IgD-negative memory B cell (primary cell): ENCODE results near the gene ANXA6. TPM values are rescaled to one million over a fixed set of nuclear protein-coding genes. Genes with fewer than 3 reads are reported as not detected.
"Not testable (repeated sequence)": the region's sequence is repeated elsewhere in the genome, so short reads cannot be mapped to it uniquely, and the experiment has no call there.

ENCODE experiments used
- H3K27ac Mint-ChIP-seq, 3 donors: one replicate each; pipeline ENCODE4 v1.8.0; 2020 to 2022; ENCODE audit warnings: mild to moderate bottlenecking in 3 of 3, mixed read lengths in 3 of 3, moderate library complexity in 1 of 3
- H3K27me3 Mint-ChIP-seq: one replicate; pipeline ENCODE4 v1.8.0; 2021; ENCODE audit warnings: mixed read lengths
- H3K36me3 Mint-ChIP-seq: one replicate; pipeline ENCODE4 v1.8.0; 2020; ENCODE audit warnings: mild to moderate bottlenecking, mixed read lengths
- H3K4me1 Mint-ChIP-seq, 3 donors: one replicate each; pipeline ENCODE4 v1.8.0; 2020 to 2022; ENCODE audit warnings: mixed read lengths in 3 of 3, mild to moderate bottlenecking in 1 of 3
- H3K4me3 Mint-ChIP-seq, 4 donors: one replicate each; pipeline ENCODE4 v1.8.0; 2020 to 2022; ENCODE audit warnings: mild to moderate bottlenecking in 4 of 4, mixed read lengths in 4 of 4, moderate library complexity in 3 of 4
- H3K9me3 Mint-ChIP-seq, 3 donors: one replicate each; pipeline ENCODE4 v1.8.0; 2020 to 2021; ENCODE audit warnings: mixed read lengths in 3 of 3, mild to moderate bottlenecking in 1 of 3
- polyA plus RNA-seq: library from polyadenylated mRNA; unstranded; fragments of 300-500 nt; fragmentation: Illumina TruSeq; gene quantifications from one replicate; pipeline ENCODE4 v1.2.3, GENCODE V29; 2021

Gene ANXA6
- polyA plus RNA-seq, 1 donor from 2014 or later, result 298 TPM

DNA sequence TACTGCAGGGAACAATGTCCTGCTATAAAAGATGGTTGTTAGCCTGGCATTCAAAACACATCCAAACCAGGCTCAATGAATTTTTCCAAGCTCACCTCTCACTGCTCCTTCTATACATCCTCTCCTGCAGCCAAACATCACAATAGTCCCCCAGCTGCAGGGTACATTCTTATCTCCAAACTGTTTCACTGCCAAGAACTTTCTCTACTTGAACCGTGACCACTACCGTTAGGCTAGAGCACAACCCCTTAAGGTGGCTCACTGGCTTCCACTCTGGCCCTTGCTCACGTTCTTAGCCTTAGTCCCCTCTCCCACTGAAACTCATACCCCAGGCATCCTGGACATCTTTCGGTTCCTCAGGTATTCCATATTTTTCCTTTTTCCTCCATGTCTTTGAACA is 29.0 kb upstream of the ANXA6 start:
- Mint-ChIP-seq H3K36me3 (peaks cover 26% of the 10 kb centered on the region), H3K27ac (no peak overlapping the region), H3K4me1 (peaks cover 17 to 31% (median 27%) of the 10 kb centered on the region in 3 donors), H3K9me3 (peaks cover 0 to 16% (median 3%) of the 10 kb centered on the region in 3 donors), H3K4me3 (peak overlapping the region in 1 of 4 donors; percentile 13), H3K27me3 (no peaks in the 10 kb centered on the region)

DNA sequence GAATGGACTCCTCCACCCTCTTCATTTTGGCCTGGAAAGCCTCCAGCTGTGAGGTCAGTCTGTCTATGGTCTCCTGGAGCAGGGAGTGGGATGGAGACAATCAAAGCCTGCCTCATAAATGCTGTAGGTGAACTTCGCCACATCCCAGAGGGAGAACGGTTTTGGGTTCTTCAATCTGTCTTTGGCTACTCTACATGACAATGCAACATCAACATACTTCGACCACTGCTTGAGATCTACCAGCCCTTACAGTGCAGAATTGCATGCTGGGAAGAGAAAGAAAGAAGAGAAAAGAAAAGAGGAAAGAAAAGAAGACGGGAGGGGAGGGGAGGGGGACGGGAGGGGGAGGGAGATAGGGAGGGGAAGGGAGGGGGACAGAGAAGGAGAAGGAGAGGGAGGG is 28.5 kb upstream of the ANXA6 start:
- Mint-ChIP-seq H3K36me3 (peaks cover 27% of the 10 kb centered on the region), H3K9me3 (peaks cover 0 to 13% (median 3%) of the 10 kb centered on the region in 3 donors), H3K4me3 (no peak overlapping the region), H3K4me1 (peaks cover 13 to 26% (median 23%) of the 10 kb centered on the region in 3 donors), H3K27me3 (no peaks in the 10 kb centered on the region), H3K27ac (no peak overlapping the region)

- Mint-ChIP-seq H3K27ac (no peak overlapping the region), H3K36me3 (peaks cover 23% of the 10 kb centered on the region), H3K27me3 (no peaks in the 10 kb centered on the region), H3K4me3 (no peak overlapping the region), H3K4me1 (peaks cover 8 to 19% (median 16%) of the 10 kb centered on the region in 3 donors), H3K9me3 (peaks cover 0 to 6% (median 3%) of the 10 kb centered on the region in 3 donors)
Observed at GRCh38 chr5:151184316-151185042, 26.9 kb upstream of the ANXA6 start.

DNA sequence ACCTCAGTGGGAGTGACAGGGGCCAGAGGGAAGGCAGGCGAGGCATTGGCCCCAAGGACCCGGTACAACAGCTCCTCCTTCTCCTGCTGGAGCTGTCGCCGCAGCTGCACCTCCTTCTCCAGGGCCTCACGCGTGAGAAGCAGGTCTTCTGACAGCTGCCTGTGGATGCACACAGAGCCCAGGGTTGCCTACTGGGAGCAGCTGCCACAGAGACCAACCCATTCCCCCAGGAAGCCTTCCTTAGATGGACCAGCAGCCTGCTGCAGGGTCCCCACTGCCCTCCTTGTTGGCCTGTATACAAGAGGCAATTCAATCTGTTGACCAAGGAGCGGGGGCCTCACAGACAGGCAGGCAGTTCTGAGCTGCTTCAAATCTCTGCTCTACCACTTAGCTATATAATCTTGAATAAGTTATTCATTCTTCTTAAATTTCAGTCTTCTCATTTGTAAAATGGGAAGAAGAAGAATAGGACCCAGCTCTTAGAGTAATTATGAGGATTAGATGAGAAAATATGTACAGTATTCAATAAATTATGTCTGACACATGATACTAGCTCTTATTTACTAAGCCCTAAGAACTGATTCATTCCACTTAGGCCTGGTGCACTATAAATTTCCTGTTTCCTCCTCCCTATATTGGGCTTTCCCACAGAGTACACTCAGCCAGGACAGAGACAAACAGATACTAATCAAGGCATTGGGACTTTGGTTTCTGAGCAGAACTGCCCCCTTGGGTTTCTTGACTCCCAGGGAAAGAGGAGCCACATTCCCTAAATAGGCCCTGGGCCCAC is 26.1 kb upstream of the ANXA6 start:
- Mint-ChIP-seq H3K4me1 (peaks cover 8 to 21% (median 16%) of the 10 kb centered on the region in 3 donors), H3K9me3 (no peaks in the 10 kb centered on the region), H3K27me3 (no peaks in the 10 kb centered on the region), H3K4me3 (no peak overlapping the region), H3K36me3 (peaks cover 15% of the 10 kb centered on the region), H3K27ac (no peak overlapping the region)

DNA sequence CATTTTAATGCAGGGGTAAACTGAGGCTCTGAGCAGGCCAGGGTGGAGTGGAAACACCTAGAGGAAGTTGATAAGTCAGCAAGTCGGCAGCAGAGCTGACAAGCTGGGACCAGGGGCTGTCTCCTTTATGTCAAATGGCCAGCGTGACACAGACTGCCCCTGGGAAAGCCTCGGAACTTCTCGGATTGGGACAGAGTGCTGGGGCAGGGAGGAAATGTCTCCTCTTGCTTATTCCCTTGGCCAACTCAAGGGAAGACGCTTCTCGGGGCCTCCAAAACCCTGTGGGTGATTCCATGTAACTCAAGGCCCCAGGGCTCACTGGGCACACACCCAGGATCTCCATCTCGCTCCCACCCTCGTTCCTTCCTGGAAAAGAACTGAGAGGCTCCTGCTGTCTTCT is 25.4 kb upstream of the ANXA6 start:
- Mint-ChIP-seq H3K27ac (no peak overlapping the region), H3K36me3 (peaks cover 14% of the 10 kb centered on the region), H3K4me1 (peaks cover 12 to 27% (median 20%) of the 10 kb centered on the region in 3 donors), H3K27me3 (no peaks in the 10 kb centered on the region), H3K9me3 (no peaks in the 10 kb centered on the region), H3K4me3 (no peak overlapping the region)

DNA sequence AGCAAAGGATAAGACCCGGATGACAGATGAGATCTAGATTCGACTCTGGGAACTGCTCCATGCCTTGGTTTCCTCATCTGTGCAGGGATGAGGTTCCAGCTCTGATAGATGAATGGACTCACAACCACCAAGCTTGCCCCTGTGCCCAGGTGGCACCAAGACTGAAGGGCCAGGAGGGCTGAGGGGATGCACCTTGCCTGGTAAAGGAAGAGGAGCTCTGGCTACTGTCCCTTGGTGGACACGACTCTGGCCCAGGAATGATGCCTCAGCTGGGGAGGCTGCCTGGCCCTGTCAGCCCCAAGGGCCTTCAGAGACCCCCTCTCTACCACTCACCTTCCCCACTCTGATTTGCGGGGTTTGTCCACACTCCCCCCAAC is 24.9 kb upstream of the ANXA6 start:
- H3K9me3 Mint-ChIP-seq, result no peaks in the 10 kb centered on the region
- no peak overlapping the region for H3K4me3 Mint-ChIP-seq
- peaks cover 12% of the 10 kb centered on the region for H3K36me3 Mint-ChIP-seq
- H3K27ac Mint-ChIP-seq, result peak overlapping the region in 1 of 3 donors; percentile 87
- peaks cover 12 to 32% (median 20%) of the 10 kb centered on the region in 3 donors for H3K4me1 Mint-ChIP-seq
- H3K27me3 Mint-ChIP-seq, result no peaks in the 10 kb centered on the region

DNA sequence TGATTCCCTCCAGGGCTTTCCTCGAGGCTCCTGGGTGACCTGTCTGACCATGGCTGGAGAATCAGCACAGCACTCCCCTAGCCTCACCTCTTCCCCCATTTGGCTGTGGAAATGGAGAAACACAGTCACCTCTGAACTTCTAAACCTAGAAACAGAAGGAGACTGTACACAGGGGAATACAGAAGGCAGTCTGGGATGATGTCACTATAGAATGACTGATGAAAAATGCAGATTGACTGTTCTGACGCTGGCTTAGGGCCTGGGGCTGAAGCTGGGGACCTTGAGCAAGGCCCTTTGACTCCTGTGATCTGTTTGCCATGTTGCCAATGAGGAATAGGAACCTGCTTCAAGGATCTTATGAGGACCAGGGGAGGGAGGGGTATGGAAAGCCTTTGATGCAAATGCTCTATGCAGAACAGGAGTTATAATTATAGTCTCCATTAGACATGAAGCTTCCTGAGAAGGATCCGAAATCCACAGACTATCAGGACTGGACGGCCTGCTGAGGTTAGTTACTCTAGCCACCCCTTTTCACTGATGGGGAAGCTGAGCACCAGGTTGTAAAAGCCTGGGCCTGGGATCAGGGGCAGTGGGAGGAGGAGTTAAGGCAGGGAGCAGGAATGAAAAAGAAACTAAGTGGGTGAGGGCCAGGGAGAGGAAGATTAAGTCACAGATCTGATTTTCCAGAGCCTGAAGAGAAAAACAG is 24.4 kb upstream of the ANXA6 start:
- Mint-ChIP-seq H3K9me3 (no peaks in the 10 kb centered on the region), H3K4me3 (no peak overlapping the region), H3K36me3 (peaks cover 12% of the 10 kb centered on the region)

DNA sequence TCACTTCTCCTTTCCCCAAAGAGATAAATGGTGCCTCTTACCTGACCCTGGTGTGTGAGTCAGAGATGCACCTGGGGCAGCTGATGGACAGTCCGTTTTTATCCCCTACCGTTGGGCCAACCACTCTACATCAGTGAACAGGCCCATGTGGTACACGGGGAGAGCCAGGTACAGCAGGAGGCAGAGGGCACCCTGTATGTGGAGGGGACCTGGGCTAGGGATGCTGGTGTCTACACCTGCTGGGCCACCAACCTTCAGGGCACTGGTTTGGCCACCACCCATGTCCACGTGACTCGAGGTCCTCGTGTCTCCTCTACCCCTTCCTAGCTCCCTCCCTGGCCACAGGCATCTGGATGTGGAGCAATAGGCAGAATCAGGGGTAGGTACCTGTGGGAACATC is 22.7 kb upstream of the ANXA6 start:
- Mint-ChIP-seq H3K27me3 (no peaks in the 10 kb centered on the region), H3K9me3 (no peaks in the 10 kb centered on the region), H3K4me1 (peaks cover 12 to 29% (median 20%) of the 10 kb centered on the region in 3 donors), H3K36me3 (peaks cover 6% of the 10 kb centered on the region), H3K27ac (peak overlapping the region in 1 of 3 donors; percentile 57), H3K4me3 (no peak overlapping the region)

More for the DNA sequence above, 24.4 kb upstream of the ANXA6 start:
- Mint-ChIP-seq H3K27me3 (no peaks in the 10 kb centered on the region), H3K4me1 (peaks cover 12 to 31% (median 20%) of the 10 kb centered on the region in 3 donors), H3K27ac (peak overlapping the region; percentile 2 to 87 (median 33))

DNA sequence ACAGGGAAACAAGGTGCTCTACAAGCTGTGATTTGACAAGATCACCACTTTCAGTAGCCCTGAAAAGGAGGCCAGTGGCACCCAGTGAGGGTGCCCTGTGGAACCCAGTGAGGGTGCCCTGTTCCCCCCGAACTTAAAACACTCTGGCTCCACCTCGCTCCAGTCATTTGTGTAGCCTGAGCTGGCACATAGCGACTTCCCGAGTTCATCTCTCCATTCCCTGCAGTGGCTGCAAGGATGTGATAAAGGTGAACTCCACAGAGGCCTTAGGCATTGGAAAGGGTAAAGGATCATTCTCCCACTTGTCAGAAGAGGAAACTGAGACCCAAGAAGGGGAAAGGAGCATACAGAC is 21.9 kb upstream of the ANXA6 start:
- peak overlapping the region in 1 of 3 donors; percentile 83 for H3K27ac Mint-ChIP-seq
- no peaks in the 10 kb centered on the region for H3K27me3 Mint-ChIP-seq
- H3K9me3 Mint-ChIP-seq, result no peaks in the 10 kb centered on the region
- peaks cover 12 to 29% (median 20%) of the 10 kb centered on the region in 3 donors for H3K4me1 Mint-ChIP-seq
- H3K36me3 Mint-ChIP-seq, result peaks cover 7% of the 10 kb centered on the region
- H3K4me3 Mint-ChIP-seq, result no peak overlapping the region

DNA sequence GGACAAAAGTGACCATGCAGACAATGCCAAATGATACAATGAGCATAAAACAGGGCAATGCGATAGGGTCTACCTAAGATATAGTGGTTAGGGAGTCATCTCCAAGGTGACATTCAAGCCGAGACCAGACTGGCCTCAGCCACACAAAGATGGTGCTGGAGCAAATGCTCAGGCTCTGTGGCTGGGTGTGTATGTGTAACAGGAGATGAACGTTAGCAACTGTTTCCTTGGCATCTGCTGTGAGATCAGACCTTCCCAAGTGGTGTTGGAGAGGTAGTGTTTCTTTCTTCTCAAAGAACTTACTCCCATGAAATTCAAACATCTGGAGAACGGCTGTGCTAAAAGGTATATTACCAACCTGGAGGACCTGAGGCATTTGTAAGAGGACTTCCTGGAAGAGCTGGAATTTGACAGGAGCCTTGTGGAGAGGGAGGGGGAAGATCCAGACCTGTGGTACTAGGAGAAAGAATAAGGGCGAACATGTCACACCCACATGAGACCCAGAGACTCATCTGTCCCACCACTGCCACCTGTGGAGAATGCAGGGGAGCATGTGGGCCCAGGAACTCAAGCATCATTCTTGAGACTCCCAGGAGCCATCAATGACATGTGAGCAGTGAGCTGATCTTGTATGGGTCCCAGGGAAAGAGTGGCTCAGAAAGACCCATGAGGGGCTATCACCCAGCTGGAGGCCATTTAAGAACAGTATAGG is 21.4 kb upstream of the ANXA6 start:
- Mint-ChIP-seq H3K27me3 (no peaks in the 10 kb centered on the region), H3K4me1 (peaks cover 12 to 29% (median 20%) of the 10 kb centered on the region in 3 donors), H3K9me3 (no peaks in the 10 kb centered on the region), H3K4me3 (no peak overlapping the region), H3K27ac (peak overlapping the region; percentile 5 to 83 (median 35)), H3K36me3 (peaks cover 7% of the 10 kb centered on the region)

DNA sequence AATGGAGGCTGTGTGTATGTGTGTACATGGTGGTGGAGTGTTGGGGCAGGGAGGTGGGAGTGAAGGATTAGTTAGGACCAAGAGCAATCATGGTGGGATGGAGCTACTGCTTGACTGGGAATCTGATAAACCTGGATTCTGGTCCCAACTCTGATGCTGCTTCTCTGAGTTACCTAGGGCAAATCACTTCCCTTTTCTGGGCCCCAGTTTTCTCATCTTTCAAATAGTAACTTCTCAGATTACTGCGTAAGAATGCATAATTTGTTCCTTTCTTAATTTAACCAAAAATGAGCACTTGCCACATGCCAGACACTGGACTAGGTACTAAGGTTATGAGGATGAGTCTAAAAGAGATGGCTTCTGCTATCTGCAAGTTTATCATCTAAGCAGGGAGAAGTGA is 20.8 kb upstream of the ANXA6 start:
- Mint-ChIP-seq H3K4me1 (peaks cover 12 to 29% (median 20%) of the 10 kb centered on the region in 3 donors), H3K27ac (peak overlapping the region in 1 of 3 donors; percentile 5), H3K4me3 (no peak overlapping the region), H3K9me3 (no peaks in the 10 kb centered on the region), H3K36me3 (peaks cover 7% of the 10 kb centered on the region), H3K27me3 (no peaks in the 10 kb centered on the region)

DNA sequence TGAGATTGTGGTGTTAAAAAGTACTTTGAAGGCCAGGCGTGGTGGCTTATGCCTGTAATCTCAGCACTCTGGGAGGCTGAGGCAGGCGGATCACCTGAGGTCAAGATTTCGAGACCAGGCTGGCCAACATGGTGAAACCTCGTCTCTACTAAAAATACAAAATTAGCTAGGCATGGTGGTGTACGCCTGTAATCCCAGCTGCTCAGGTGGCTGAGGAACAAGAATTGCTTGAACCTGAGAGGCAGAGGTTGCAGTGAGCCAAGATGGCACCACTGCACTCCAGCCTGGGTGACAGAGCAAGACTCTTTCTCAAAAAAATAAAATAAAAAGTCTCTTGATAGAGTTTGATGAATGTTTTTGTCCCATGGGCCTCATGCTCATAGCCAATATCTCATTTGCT is 18.7 kb upstream of the ANXA6 start:
- H3K27ac Mint-ChIP-seq, H3K4me3 Mint-ChIP-seq, H3K27me3 Mint-ChIP-seq, H3K36me3 Mint-ChIP-seq, H3K9me3 Mint-ChIP-seq: not testable (repeated sequence)
- H3K4me1 Mint-ChIP-seq, result peaks cover 15 to 28% (median 24%) of the 10 kb centered on the region in 3 donors

GRCh38 chr5:151174612-151175101 is 17.1 kb upstream of the ANXA6 start:
- H3K4me3 Mint-ChIP-seq, result no peak overlapping the region
- peaks cover 3% of the 10 kb centered on the region for H3K36me3 Mint-ChIP-seq
- no peaks in the 10 kb centered on the region for H3K9me3 Mint-ChIP-seq
- no peaks in the 10 kb centered on the region for H3K27me3 Mint-ChIP-seq
- H3K4me1 Mint-ChIP-seq, result peaks cover 22 to 29% (median 28%) of the 10 kb centered on the region in 3 donors
- no peak overlapping the region for H3K27ac Mint-ChIP-seq
